Liver (tissue), 9 donors: ENCODE results near the gene ALB. TPM values are rescaled to one million over a fixed set of nuclear protein-coding genes. Genes with fewer than 3 reads are reported as not detected.

Experiments used
- DNase-seq: peaks from one replicate; pipeline ENCODE4 v3.0.0-alpha.2; 2017; ENCODE audit warnings: low spot score
- H3K27ac ChIP-seq, 2 donors: one replicate each; pipeline ENCODE4 v1.7.0; 2013; ENCODE audit warnings: inconsistent platforms in 2 of 2, low read length in 2 of 2, control low read depth in 1 of 2, low read depth in 1 of 2, mild to moderate bottlenecking in 1 of 2
- H3K27me3 ChIP-seq, 4 donors: one replicate each; pipeline versions ENCODE4 v1.6.1 to v1.7.0; 2013; ENCODE audit warnings: low read length in 3 of 4, inconsistent platforms in 1 of 4, mild to moderate bottlenecking in 1 of 4, moderate library complexity in 1 of 4; ENCODE audit not compliant: control insufficient read depth in 4 of 4, insufficient read depth in 4 of 4
- H3K36me3 ChIP-seq, 4 donors: one replicate each; pipeline versions ENCODE4 v1.6.1 to v1.7.0; 2013; ENCODE audit warnings: low read length in 3 of 4, mild to moderate bottlenecking in 3 of 4, low read depth in 1 of 4, moderate library complexity in 1 of 4; ENCODE audit not compliant: control insufficient read depth in 4 of 4, insufficient read depth in 3 of 4
- H3K4me1 ChIP-seq, 4 donors: one replicate each; pipeline versions ENCODE4 v1.6.1 to v1.7.0; 2013; ENCODE audit warnings: low read length in 3 of 4, mild to moderate bottlenecking in 3 of 4, moderate library complexity in 1 of 4; ENCODE audit not compliant: control insufficient read depth in 4 of 4, insufficient read depth in 4 of 4
- H3K4me3 ChIP-seq, 3 donors: one replicate each; pipeline versions ENCODE4 v1.6.1 to v1.7.0; 2013; ENCODE audit warnings: low read length in 3 of 3, control low read depth in 1 of 3, low read depth in 1 of 3, mild to moderate bottlenecking in 1 of 3
- H3K9ac ChIP-seq, 2 donors: one replicate each; pipeline ENCODE4 v1.7.0; 2013; ENCODE audit warnings: low read length in 2 of 2, mild to moderate bottlenecking in 2 of 2, moderate library complexity in 2 of 2, control low read depth in 1 of 2, low read depth in 1 of 2
- H3K9me3 ChIP-seq, 4 donors: one replicate each; pipeline versions ENCODE4 v1.6.1 to v1.7.0; 2013; ENCODE audit warnings: low read length in 3 of 4; ENCODE audit not compliant: control insufficient read depth in 4 of 4
- EGR1 ChIP-seq, 2 donors: IDR thresholded peaks; 2 replicates each; pipeline ENCODE4 v1.6.1; 2016 to 2018; ENCODE audit warnings: antibody characterized with exemption in 2 of 2, low read depth in 2 of 2
- FOXA1 ChIP-seq: IDR thresholded peaks from 2 replicates; pipeline ENCODE4 v1.6.1; 2016; ENCODE audit warnings: antibody characterized with exemption
- FOXA2 ChIP-seq: IDR thresholded peaks from 2 replicates; pipeline ENCODE4 v1.6.1; 2016; ENCODE audit warnings: antibody characterized with exemption
- GABPA ChIP-seq, 2 donors: IDR thresholded peaks in 1 of 2; conservative IDR thresholded peaks in 1 of 2; 2 replicates each; pipeline ENCODE4 v1.6.1; 2016; ENCODE audit warnings: antibody characterized with exemption in 2 of 2, mild to moderate bottlenecking in 1 of 2, moderate library complexity in 1 of 2
- HNF4A ChIP-seq, 2 donors: conservative IDR thresholded peaks; 2 replicates each; pipeline ENCODE4 v1.6.1; 2016; ENCODE audit warnings: antibody characterized with exemption in 2 of 2, mild to moderate bottlenecking in 2 of 2
- HNF4G ChIP-seq: IDR thresholded peaks from 2 replicates; pipeline ENCODE4 v1.6.1; 2016; ENCODE audit warnings: antibody characterized with exemption
- NR2F2 ChIP-seq: IDR thresholded peaks from 2 replicates; pipeline ENCODE4 v1.6.1; 2016; ENCODE audit warnings: antibody characterized with exemption
- RAD21 ChIP-seq, 2 donors: IDR thresholded peaks; 2 replicates each; pipeline ENCODE4 v1.6.1; 2016; ENCODE audit warnings: antibody characterized with exemption in 2 of 2, mild to moderate bottlenecking in 2 of 2
- RXRA ChIP-seq, 2 donors: IDR thresholded peaks; 2 replicates each; pipeline ENCODE4 v1.6.1; 2017 to 2018; ENCODE audit warnings: antibody characterized with exemption in 2 of 2, mild to moderate bottlenecking in 1 of 2
- SP1 ChIP-seq: IDR thresholded peaks from 2 replicates; pipeline ENCODE4 v1.6.1; 2018; ENCODE audit warnings: antibody characterized with exemption, mild to moderate bottlenecking
- TAF1 ChIP-seq: conservative IDR thresholded peaks from 2 replicates; pipeline ENCODE4 v1.6.1; 2016; ENCODE audit warnings: antibody characterized with exemption, mild to moderate bottlenecking
- YY1 ChIP-seq: IDR thresholded peaks from 2 replicates; pipeline ENCODE4 v1.6.1; 2016; ENCODE audit warnings: antibody characterized with exemption, mild to moderate bottlenecking
- WGBS: extraction: QIAGEN DNeasy Blood & Tissue Kit; methylation state at CpG from one replicate; pipeline ENCODE4 v1.1.7; 2013; 5-methylcytosine and 5-hydroxymethylcytosine counted together
- polyA plus RNA-seq, 2 donors: library from polyadenylated mRNA; stranded (reverse) in 1 of 2; unstranded in 1 of 2; fragments of 200-250 nt in 1 of 2; fragments of >200 nt in 1 of 2; fragmentation: Nextera tagmentation in 1 of 2; extraction: Ambion mirVana in 1 of 2; gene quantifications; one replicate each; pipeline versions ENCODE4 v1.2.1 to v1.2.3, GENCODE V29; 2013 to 2015
- total RNA-seq, 2 donors: library from RNA; depleted of rRNA; stranded (reverse); fragments of >200 nt; gene quantifications; one replicate each; pipeline ENCODE4 v1.2.3, GENCODE V29; 2014
- TF ChIP-seq, protein P1 (sequence below): IDR thresholded peaks from 2 replicates; pipeline ENCODE4 v1.6.1; 2016; ENCODE audit warnings: antibody characterized with exemption
- TF ChIP-seq, protein P2 (sequence below): IDR thresholded peaks from 2 replicates; pipeline ENCODE4 v1.6.1; 2016; ENCODE audit warnings: antibody characterized with exemption
- TF ChIP-seq, protein P3 (sequence below): IDR thresholded peaks from 2 replicates; pipeline ENCODE4 v1.6.1; 2016; ENCODE audit warnings: antibody characterized with exemption
- TF ChIP-seq, protein P4 (sequence below): fragments of 150-350 bp; IDR thresholded peaks from 2 replicates; pipeline ENCODE4 v1.5.1; 2017; ENCODE audit warnings: improper control_type of control experiment, low read depth, low read length; ENCODE audit not compliant: missing input control
- TF ChIP-seq, protein P5 (sequence below): IDR thresholded peaks from 2 replicates; pipeline ENCODE4 v1.6.1; 2016; ENCODE audit warnings: antibody characterized with exemption, mild to moderate bottlenecking
- donor health status: healthy.
- donor health status: healthy.
- donor health status: healthy.
- donor health status: healthy.
- donor health status: healthy.

The ALB gene
- total and polyA plus RNA-seq, 4 donors: 33,161 to 59,987 (median 35,513) TPM

DNA sequence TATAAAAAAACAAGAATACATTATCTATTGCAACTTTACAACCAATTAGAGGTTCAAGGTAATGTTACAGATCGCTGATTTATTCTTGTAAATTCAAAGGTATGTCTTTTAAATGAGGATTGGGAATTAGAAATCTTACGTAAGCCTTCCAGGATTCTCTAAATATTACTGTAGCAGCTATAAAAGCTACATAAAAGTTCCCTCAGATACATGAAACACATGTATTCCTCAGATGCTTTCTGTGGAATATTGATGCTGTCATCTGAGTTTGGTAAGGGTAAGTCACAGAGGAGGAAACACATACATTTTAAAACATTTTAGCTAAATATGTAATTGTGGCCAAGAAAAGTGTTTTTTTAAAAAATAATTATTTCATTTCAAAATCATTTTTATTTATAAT lies 35.4 kb downstream of the ALB start:
- no peak for TF ChIP-seq EGR1 (IDR thresholded peaks at IDR 0.05; ENCODE audit: low read depth in 2 of 2)
- TF ChIP-seq, protein P1, sequence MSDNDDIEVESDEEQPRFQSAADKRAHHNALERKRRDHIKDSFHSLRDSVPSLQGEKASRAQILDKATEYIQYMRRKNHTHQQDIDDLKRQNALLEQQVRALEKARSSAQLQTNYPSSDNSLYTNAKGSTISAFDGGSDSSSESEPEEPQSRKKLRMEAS: no peak
- TF ChIP-seq RAD21 (IDR thresholded peaks at IDR 0.05): no peak
- no peak for TF ChIP-seq FOXA1
- no peak for TF ChIP-seq FOXA2
- TF ChIP-seq, protein P2, sequence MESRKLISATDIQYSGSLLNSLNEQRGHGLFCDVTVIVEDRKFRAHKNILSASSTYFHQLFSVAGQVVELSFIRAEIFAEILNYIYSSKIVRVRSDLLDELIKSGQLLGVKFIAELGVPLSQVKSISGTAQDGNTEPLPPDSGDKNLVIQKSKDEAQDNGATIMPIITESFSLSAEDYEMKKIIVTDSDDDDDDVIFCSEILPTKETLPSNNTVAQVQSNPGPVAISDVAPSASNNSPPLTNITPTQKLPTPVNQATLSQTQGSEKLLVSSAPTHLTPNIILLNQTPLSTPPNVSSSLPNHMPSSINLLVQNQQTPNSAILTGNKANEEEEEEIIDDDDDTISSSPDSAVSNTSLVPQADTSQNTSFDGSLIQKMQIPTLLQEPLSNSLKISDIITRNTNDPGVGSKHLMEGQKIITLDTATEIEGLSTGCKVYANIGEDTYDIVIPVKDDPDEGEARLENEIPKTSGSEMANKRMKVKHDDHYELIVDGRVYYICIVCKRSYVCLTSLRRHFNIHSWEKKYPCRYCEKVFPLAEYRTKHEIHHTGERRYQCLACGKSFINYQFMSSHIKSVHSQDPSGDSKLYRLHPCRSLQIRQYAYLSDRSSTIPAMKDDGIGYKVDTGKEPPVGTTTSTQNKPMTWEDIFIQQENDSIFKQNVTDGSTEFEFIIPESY: no peak
- TF ChIP-seq, protein P3, sequence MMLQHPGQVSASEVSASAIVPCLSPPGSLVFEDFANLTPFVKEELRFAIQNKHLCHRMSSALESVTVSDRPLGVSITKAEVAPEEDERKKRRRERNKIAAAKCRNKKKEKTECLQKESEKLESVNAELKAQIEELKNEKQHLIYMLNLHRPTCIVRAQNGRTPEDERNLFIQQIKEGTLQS: no peak
- no peak overlapping the region for H3K9ac ChIP-seq
- H3K36me3 ChIP-seq: no peaks in the 10 kb centered on the region
- H3K9me3 ChIP-seq: no peaks in the 10 kb centered on the region
- 84% methylated on average over 2 of the region's 2 CpGs for WGBS
- no peaks in the 10 kb centered on the region for H3K27me3 ChIP-seq
- peaks cover 0 to 6% (median 1%) of the 10 kb centered on the region in 4 donors for H3K4me1 ChIP-seq
- H3K27ac ChIP-seq: no peak overlapping the region
- no peak overlapping the region for H3K4me3 ChIP-seq
- DNase-seq: no peak

DNA sequence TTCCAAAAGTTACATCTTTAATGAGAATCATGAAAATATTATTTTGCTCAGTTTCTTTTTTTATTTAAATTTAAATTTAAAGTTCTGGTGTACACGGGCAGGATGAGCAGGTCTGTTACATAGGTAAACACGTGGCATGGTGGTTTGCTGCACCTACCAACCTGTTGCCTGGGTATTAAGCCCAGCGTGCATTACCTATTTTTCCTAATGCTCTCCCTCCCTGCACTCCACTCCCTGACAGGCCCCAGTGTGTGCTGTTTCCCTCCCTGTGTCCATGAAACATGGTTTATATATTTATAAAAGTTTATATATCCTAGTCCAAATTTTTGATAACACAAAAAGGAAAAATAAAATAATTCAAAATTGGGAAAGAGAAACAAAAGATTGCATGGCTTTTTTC lies 35.9 kb downstream of the ALB start:
- TF ChIP-seq GABPA (IDR thresholded peaks at IDR 0.05 in 1 of 2, conservative IDR thresholded peaks at IDR 0.05 in 1 of 2) (no peak), FOXA2 (no peak), SP1 (no peak), HNF4A (conservative IDR thresholded peaks at IDR 0.05) (no peak), NR2F2 (no peak), FOXA1 (no peak), HNF4G (no peak), RXRA (IDR thresholded peaks at IDR 0.05) (no peak), RAD21 (IDR thresholded peaks at IDR 0.05) (no peak), YY1 (no peak), TAF1 (no peak)
- TF ChIP-seq, protein P3: no peak
- TF ChIP-seq, protein P4, sequence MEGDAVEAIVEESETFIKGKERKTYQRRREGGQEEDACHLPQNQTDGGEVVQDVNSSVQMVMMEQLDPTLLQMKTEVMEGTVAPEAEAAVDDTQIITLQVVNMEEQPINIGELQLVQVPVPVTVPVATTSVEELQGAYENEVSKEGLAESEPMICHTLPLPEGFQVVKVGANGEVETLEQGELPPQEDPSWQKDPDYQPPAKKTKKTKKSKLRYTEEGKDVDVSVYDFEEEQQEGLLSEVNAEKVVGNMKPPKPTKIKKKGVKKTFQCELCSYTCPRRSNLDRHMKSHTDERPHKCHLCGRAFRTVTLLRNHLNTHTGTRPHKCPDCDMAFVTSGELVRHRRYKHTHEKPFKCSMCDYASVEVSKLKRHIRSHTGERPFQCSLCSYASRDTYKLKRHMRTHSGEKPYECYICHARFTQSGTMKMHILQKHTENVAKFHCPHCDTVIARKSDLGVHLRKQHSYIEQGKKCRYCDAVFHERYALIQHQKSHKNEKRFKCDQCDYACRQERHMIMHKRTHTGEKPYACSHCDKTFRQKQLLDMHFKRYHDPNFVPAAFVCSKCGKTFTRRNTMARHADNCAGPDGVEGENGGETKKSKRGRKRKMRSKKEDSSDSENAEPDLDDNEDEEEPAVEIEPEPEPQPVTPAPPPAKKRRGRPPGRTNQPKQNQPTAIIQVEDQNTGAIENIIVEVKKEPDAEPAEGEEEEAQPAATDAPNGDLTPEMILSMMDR: no peak
- TF ChIP-seq, protein P5, sequence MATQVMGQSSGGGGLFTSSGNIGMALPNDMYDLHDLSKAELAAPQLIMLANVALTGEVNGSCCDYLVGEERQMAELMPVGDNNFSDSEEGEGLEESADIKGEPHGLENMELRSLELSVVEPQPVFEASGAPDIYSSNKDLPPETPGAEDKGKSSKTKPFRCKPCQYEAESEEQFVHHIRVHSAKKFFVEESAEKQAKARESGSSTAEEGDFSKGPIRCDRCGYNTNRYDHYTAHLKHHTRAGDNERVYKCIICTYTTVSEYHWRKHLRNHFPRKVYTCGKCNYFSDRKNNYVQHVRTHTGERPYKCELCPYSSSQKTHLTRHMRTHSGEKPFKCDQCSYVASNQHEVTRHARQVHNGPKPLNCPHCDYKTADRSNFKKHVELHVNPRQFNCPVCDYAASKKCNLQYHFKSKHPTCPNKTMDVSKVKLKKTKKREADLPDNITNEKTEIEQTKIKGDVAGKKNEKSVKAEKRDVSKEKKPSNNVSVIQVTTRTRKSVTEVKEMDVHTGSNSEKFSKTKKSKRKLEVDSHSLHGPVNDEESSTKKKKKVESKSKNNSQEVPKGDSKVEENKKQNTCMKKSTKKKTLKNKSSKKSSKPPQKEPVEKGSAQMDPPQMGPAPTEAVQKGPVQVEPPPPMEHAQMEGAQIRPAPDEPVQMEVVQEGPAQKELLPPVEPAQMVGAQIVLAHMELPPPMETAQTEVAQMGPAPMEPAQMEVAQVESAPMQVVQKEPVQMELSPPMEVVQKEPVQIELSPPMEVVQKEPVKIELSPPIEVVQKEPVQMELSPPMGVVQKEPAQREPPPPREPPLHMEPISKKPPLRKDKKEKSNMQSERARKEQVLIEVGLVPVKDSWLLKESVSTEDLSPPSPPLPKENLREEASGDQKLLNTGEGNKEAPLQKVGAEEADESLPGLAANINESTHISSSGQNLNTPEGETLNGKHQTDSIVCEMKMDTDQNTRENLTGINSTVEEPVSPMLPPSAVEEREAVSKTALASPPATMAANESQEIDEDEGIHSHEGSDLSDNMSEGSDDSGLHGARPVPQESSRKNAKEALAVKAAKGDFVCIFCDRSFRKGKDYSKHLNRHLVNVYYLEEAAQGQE: no peak
- TF ChIP-seq, protein P1: no peak
- 88% methylated on average over 3 of the region's 3 CpGs for WGBS
- Histone ChIP-seq H3K27me3 (no peaks in the 10 kb centered on the region), H3K27ac (no peak overlapping the region), H3K36me3 (no peaks in the 10 kb centered on the region), H3K4me3 (no peak overlapping the region), H3K9me3 (no peaks in the 10 kb centered on the region), H3K9ac (no peak overlapping the region), H3K4me1 (peaks cover 0 to 7% (median 2%) of the 10 kb centered on the region in 4 donors)
- DNase-seq: no peak
